GM21529 (cell line): ENCODE measurements around the gene OLFM1.

Source experiments
- ATAC-seq: cut with Tn5 transposase; IDR thresholded peaks from one replicate; pipeline ENCODE4 v1.9.1; 2021; ENCODE audit not compliant: unreplicated experiment

OLFM1 gene

GRCh38 chr9:135075234-135076142, 12.0 kb upstream of the OLFM1 start:
- ATAC-seq, result no peak

- no peak for ATAC-seq
These were observed 11.2 kb upstream of the OLFM1 start for GRCh38 chr9:135076143-135076875.

GRCh38 chr9:135076876-135077430, 10.5 kb upstream of the OLFM1 start:
- ATAC-seq, result no peak

- no peak for ATAC-seq
These were observed 9.8 kb upstream of the OLFM1 start for GRCh38 chr9:135077497-135078200.

DNA sequence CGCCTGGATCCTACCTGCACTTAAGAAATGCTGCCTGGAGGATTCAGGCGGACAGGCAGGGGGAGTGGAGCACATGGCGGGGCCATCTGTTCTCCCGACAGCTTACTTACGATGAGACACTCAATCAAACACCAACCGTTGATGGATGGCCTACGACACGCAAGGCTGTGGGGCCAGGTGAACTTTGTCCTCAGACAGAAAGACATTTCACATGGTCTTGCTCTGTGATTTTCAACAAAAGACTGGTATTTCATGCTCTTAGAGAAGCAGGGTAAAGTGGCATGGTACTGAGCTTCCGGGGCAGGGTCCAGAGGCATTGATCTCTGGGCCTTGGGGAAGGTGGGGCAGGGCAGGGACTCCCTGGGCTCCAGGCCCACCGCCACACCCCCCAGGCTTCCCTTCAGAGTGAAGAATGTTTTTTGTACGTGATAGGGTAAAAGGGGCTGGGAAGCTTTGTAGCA, 9.1 kb upstream of the OLFM1 start:
- no peak for ATAC-seq

DNA sequence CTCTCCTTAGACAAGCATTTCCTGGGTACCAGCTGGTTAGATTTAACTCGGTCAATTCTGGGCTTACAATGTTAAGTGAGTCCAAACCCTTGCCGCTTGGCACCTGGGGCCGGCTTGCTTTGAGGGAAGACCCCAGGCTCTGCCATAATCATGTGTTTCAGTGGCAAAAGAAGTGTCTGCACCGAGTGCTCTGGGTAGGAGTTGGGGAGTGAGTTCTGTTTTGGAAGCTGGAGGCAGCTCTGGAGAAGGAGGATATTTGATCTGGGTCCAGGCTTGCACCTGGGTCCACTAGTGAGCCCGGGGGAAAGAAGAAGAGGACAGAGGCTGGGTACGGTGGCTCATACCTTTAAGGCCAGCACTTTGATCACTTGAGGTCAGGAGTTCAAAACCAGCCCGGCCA, 8.4 kb upstream of the OLFM1 start:
- ATAC-seq, result no peak

- no peak for ATAC-seq
These were observed 7.8 kb upstream of the OLFM1 start for GRCh38 chr9:135079676-135080075.

DNA sequence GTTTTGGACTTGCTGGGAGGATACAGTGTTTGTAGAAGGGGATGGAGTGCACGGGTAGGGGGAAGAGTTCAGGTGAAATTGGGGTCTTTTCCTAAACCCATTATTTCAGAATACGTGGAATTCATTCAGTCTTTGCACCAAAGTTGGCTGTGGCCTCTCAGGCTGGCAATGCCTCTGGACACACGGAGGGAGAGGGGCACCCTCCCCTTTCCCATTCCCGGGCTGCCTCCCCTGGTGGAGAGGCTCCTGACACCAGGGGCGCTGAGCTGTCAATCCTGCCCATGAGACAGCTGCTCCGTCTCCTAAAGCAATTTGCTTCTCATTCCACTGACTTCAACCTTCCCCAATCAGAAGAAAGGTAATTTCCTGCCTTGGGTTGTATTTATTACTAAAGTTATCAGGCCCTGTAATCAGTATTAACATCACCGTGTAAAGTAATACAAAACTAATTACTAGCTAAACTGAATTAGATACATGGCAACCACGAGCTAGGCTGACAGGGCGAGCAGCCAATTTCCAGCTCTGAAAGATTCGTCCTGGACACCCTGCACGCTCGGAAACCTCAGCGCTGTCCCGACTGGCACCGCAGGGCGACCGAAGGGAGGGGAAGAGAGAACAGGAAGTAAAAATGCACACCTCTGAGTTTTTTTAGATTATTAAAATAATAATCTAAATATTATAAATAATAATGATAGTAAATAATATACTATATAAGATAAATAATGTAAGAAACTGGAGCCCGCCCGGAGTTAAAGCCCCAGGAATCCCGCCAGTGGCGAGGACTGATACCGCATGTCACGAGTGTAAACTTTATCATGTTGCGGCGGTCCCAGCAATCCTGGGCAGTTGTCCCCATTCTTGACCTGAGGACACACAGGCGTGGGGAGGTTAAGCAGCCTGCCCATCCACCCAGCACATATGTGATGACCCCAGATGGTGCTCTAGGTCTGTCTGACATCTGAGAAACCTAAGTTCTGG, 6.9 kb upstream of the OLFM1 start:
- ATAC-seq, result no peak

GRCh38 chr9:135081264-135081660, 6.2 kb upstream of the OLFM1 start:
- ATAC-seq, result no peak

DNA sequence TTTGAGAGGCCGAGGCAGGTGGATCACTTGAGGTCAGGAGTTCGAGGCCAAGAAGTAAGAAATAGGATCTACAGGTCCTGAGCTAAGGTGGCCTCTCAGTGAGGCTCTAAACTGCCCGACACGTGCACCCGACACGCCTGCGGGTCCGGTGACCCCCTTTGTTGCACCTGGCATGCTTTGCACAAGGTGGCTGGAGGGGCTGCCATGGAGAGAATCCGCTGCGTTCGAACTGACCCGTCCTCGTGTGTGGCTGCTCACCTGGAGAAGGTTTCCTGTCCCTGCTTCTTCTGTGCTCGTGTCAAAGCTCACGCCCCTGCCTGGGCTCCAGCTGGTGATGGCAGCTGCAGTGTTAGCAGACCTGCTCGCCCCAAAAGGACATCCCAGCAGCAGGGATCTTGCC, 5.7 kb upstream of the OLFM1 start:
- ATAC-seq, result no peak

DNA sequence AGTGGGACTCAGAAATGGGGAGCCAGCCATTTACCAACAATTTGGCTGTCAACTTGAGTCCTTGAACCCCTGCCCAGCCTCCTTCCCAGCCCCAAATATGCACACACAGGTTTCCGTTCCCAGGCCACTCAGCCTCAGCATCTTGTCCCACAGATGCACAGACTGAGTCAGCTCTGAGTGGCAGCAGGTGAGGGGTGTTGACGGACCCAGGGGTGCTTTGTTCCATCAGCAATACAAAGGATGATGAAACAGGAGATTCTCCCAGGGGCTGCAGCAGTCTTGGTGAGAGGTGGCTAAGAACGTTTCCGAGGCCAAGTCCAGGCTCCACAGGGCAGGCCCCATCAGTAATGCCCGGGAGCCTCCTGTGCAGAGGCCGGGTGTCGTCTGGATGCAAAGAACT, 4.9 kb upstream of the OLFM1 start:
- ATAC-seq, result no peak

DNA sequence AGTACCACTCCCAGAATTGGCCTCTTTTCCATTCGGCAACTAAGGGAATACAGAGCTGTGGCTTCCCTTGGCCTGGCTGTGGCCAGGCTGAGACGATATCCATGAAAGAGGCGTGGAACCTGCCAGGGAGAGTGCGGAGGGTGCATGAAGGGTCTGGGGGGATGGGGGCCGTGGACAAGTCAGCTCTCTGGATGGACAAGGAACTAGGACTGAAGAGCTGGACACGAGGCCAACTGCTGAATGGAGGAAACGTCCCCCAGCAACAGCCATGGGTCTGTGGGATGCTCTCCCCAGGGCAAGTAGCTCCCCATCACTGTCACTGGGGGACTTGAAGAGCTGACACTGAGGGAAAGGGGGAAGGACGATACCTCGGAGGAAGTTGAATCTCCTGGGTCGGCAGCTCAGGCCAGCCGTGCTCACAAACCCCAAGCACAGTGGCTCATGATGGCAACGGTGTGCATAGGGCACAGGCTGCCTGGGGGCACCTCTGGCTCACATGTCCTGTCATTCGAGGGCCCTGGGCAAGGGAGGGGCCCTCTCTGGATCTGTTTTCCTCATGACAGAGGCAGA, 4.1 kb upstream of the OLFM1 start:
- ATAC-seq, result no peak

GRCh38 chr9:135083831-135084230, 3.6 kb upstream of the OLFM1 start:
- no peak for ATAC-seq

GRCh38 chr9:135084262-135084661, 3.2 kb upstream of the OLFM1 start:
- ATAC-seq, result no peak

DNA sequence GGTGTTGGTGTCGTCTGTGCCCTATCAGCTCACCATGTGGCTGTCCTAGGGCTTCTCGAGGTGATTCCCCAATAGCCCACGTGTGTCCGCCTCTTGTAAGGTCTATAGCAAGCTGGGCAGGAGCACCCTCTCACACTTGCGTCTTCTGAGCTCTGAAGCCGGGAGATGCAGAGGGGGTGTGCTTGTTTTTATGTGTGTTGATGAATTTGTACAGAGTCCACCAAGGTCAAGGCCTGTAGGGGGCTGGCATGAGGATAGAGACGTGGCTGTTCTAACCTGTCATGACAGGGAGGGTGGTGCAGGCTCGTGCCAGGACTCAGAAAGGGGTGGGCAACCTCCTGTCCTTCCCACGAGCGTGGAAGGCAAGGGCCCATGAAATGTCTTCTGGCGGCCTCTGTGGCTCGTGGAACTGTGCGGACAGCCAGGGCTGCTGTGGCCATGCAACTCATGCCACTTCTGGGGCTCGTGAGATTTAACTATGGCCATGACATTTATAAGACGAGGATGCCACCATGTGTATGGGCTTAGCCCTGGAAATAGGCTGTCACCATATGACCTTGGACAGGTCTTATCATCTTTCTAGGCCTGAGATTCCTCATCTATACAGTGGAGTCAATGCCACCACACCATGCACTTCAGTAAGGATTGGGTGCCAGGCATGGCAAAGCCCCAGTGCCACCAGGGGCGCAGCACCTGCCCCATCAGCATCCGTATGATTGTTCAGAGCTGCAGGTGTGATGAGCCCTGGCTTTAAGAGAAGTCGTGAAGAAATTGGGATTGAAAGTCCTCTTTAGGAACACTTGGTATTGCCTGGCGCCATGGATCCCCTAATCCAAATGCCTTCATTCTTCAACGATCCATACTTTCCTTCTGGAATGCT, 2.3 kb upstream of the OLFM1 start:
- ATAC-seq, result no peak

DNA sequence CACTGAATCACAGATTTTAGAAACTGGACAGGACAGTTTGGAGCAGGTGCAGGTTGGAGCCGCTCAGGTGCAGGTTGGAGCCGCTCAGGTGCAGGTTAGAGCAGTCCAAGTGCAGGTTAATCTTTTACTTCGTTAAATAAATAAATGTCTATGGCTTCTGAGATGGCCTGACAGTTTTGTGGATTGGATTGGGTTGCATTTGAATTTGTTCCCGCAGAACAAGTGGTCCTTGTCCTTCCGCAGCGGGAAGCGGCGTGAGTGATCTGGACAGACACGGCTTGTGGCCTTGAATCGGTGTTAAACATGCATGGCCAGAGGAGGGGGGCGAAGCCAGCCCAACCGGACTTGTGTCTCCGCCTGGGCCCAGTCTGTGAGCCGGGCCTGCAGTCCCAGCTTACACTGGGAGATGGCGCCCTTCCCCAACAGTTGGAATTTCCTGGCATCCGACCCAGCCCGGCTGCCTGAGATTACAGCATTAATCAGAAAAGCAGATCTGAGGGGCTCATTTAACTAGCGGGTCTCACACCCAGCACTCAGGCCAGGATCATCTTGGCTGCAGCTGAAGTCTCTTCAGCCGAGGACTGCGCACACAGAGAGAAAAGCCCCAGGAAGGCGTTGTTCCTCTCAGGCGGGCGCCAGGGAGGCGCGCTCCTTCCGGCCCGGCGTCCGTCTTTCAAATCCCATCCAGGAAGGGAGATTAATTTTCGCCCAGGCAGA, 1.5 kb upstream of the OLFM1 start:
- no peak for ATAC-seq

- no peak for ATAC-seq
These were observed 625 bp upstream of the OLFM1 start for GRCh38 chr9:135086597-135087488.
